ENCODE results near the gene THOC6. TPM values are rescaled to one million over a fixed set of nuclear protein-coding genes. Genes with fewer than 3 reads are reported as not detected.
A peak's percentile ranks its signal among the peaks of the same experiment; 100 is the strongest.

The THOC6 gene
- total RNA-seq, 1 donor from 2014 or later, result 9.6 TPM

DNA sequence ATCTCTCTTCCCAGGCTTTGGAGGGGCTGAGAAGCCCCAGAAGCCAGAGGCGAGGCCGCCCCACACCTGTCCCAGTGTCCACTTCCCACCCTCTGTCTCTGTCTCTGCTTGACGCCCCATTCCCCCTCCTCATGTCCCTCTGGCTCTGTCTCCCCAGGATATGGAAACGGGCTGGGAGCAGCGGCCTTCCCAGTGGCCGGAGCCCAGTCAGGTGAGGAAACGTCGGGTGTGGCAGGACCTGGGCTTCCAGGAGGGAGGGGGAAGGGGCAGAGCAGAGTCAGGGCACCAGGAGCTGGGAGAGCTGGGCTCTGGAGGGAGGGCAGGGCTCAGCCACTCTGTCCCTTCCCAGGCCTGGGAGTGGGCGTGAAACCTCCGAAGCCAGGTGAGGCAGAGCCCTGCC, 32.9 kb upstream of the THOC6 start:
- no peak for DNase-seq (ENCODE audit: low spot score)
- no peak for ATAC-seq

DNA sequence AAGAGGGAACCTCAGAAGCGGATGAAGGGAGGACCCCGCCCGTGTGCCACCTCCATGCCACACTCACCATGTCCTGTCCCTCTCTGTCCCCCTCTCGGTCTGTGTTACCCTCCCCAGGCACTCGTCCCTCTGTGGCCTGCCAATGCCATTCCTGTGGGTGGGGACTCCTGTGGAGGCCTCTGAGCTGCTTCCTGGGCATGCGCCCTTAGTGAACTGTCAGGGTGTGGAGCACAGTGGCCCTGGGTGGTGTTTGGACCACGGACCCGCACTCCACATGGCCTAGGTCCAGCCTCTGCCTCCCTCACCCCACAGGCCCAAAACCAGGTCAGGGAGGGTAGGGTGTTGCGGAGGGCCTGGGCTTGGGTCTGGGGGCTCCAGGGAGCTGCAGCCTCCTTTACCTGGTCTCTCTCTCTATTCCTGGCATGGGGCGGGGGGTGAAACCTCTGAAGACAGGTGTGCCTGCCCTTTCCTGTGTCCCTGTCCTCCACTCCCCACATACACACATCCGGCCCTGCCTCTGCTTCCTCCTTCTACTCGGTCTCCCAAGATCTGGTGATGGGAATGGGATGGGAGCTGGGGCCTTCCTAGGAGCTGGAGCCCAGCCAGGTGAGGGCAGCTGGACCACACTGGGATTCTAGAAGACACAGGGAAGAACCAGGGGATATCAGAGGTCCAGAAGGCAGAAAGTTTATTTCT, 32.1 kb upstream of the THOC6 start:
- DNase-seq (ENCODE audit: low spot score) (no peak), ATAC-seq (no peak)

DNA sequence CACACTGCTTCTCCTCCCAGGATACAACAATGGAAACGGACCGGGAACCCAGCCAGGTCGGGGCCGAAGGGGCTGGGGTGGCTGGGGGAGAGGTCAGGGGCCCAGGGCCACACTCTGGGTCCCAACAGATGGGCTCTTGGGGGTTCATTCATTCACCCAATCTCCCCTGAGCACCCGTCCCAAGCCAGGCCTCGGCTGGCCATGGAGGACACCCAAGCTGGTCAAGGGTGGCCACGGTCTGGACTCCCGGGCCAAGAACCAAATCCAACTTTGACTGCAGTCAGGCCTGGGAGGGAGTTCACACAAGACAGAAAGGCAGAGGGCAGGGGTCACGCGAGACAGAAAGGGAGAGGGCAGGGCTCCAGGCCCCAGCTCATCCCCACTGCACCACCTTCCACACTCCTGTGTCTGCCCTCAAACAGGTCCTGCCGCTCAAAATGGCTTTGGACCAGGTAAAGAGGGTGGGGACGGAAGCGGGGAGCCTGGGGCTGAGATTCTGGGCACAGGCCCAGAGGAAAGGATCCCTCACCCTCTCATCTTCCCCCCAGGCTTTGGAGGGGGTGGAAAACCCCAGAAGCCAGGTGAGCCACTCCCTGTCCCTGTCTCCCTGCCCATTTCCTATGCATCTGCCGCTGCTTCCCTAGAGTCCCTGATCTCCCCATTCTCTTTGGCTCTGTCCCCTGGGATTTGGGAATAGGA, 31.3 kb upstream of the THOC6 start:
- no peak for DNase-seq (ENCODE audit: low spot score)
- peak; percentile 39 for ATAC-seq

DNA sequence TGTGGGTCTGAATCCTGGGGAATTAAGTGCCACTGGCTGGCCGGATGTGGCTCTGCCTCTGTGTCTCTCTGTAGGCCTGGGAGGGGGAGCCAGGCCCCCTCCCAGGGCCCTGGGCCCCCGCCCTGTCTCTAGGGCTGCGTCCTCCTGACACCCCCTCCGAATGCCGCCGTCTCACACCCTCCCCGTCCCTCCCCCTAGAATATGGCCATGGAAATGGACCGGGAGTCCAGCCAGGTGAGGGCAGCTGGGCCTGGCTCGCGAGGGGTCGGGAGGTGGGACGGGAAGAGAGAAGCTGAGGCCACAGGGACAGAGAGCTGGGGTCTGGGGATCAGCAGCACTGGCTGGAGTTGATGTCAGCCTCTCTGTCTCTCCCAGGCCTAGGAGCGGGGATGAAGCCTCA, 27.5 kb upstream of the THOC6 start:
- DNase-seq (ENCODE audit: low spot score) (no peak), ATAC-seq (no peak)

DNA sequence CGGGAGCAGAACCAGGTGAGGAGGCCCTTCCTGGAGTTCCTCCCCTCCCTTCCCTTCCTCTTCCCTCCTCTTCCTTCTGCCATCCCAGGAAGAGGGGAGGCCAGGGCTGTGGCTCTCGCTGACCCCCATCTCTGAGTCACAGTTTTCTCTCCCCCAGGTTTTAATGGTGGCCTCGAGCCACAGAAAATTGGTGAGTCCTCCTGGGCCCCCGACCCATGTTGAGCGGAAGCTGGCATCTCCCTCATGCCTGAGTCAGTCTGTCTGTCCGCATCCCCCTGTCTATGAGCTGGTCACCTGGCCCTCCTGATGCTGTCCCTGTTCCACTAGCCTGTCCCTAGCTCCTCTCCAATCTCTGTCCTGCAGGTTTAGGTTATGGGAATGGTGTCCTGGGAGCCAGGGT, 23.9 kb upstream of the THOC6 start:
- DNase-seq (ENCODE audit: low spot score) (no peak), ATAC-seq (no peak)

DNA sequence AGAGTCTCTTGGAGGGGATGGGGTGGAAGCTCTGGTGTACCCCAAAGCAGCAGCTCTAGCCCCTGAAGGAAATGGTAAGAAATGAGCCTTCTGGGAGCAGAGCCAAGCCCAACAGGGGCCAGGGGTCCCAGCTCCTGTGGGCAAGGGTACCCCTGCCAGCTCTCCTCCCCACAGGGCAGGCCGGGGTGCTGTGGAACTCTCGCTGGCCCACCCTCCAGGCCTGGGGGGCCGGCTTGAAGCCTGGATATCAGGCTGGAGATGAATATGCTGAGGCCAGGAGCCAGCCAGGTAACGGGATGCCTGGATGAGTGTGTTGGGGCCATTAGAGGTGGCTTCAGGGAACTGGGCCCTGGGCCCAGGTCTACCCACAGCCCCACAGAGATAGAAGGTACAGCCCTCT, 23.3 kb upstream of the THOC6 start:
- no peak for DNase-seq (ENCODE audit: low spot score)
- no peak for ATAC-seq

DNA sequence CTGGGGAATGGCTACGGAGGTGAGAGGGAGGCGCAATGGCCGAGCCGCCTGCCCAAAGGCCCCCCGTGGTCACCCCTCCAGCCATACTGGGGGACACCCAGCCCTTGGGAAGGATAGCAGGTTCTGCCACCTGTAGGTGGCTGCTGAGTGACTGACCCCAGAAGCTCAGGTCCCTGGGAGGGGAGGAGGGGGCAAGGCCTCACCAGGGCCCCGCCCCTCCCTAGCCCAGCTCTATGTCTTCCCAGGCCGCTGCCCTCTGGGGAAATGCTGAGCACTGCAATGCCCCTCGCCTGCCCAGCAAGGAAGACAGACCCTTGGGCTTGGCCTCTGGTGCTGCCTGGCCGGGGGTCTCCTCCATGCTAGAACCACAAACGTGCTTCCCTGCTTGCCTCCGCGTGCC, 22.5 kb upstream of the THOC6 start:
- DNase-seq (ENCODE audit: low spot score), result no peak
- no peak for ATAC-seq

DNA sequence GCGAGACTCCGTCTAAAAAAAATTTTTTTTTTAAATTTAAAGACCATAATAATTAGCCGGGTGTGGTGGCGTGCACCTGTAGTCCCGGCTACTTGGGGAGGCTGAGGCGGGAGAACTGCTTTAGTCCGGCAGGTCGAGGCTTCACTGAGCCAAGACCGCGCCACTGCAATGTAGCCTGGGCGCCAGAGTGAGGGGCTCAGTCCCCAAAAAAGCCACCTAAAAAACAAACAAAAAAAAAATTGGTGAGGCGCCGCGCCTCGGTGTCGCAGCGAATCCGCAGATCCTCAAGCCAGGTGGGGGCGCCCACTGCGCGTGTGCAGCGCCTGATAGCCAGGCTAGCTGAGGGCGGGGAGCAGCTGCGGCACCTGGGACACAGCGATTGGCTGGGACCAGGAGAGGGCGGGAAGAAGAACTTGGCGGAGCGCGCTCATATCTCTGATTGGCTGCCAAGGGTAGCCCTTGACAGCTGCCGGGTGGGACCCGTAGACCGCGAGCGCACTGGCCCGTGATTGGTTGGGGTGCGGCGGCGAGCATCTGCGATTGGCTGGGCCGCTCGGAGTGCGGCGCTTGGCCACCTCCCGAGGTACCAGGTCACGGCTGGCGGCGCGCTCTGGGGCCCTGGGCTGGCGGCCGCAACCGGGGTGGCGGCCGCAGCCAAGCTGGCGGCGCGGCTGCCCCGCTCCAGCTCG, 20.1 kb upstream of the THOC6 start:
- ATAC-seq (peak; percentile 83), DNase-seq (ENCODE audit: low spot score) (peak; percentile 99)

DNA sequence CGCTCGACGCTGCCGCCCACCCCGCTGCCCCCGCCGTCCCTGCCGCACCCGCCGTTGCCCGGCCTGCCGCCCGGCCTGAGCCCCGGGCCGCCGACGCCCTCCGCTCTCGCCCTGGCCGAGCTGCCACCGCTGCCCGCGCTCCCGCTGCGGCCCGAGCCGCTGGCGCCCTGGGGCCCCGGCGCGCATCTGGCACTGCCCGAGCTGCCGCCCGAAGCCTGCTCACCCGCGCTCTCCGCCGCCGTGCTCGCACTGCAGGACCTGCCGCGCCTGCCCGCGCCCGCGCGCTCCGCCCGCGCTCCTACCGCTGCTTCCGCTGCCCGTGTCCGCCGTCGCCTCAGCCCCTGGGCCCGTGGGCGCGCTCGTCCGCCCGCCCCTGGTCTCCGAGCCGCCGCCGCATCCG, 19.5 kb upstream of the THOC6 start:
- DNase-seq (ENCODE audit: low spot score), result no peak

DNA sequence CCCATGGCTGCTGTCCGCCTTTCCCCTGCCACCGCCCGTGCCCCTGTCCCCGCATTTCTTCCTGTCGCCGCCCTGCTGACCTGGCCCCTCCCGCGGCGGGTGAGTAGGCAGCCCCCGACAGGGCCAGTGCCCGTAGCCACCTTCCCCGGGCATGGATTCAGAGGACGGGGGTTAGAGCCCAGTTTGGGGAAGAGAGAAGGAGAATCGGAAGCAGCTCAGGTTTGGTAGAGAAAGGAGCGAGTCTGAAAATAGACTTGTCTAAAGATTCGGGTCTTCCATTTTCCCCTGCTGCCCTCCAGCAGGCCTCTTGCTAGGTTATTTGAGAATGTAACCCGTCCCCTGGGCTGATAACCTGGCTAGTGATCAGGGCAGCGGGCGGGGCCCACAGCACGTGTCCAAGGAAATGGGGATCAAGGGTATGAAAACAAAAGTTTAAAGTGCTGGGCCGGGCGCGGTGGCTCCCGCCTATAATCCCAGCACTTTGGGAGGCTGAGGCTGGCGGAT, 19.0 kb upstream of the THOC6 start:
- DNase-seq (ENCODE audit: low spot score) (peak; percentile 88), ATAC-seq (peak; percentile 44)

More for the DNA sequence above, 19.5 kb upstream of the THOC6 start:
- no peak for ATAC-seq

DNA sequence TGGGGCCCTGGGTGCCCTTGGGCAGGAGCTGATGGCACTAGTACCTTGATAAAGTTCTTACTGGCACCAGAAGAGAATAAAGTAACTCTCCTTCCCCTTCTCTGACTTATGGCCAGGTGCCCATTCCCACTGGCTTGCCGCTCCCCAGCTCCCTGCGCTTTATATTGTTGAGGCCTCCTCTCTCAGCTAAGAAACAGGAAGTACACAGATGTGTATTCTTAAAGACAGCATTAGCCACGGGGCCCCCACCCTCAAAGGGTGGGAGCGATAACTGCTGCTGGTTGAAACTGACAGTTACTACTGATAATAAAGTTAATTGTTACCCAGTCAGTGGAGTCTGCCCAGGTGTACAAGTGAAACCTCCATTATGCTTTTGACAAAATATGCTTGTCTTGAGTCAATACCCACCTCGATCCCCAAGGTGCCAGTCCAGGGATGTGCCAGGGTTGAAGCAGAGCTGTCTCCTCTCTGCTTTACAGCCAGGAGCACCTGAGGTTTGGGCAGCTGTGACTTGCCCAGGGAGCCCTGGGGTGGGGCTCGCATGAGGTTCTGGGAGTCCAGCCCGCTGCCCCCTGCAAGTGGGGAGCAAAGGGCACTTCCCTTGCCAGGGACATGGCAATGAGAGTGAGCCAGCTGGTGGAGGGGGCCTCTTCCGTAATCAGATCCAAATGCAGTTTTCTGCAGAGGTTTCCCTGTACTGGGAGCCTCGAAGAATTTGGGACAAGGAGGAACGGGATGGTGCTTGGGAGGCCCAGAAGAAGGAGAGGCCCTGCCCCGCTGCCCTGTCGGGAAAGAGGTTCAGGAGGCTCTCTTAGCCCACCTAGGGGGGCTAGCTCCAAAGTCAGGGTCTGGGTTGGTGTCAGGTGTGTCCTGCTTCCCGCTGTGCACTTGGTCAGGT, 16.5 kb upstream of the THOC6 start:
- ATAC-seq (peak; percentile 43), DNase-seq (ENCODE audit: low spot score) (peak; percentile 87)

DNA sequence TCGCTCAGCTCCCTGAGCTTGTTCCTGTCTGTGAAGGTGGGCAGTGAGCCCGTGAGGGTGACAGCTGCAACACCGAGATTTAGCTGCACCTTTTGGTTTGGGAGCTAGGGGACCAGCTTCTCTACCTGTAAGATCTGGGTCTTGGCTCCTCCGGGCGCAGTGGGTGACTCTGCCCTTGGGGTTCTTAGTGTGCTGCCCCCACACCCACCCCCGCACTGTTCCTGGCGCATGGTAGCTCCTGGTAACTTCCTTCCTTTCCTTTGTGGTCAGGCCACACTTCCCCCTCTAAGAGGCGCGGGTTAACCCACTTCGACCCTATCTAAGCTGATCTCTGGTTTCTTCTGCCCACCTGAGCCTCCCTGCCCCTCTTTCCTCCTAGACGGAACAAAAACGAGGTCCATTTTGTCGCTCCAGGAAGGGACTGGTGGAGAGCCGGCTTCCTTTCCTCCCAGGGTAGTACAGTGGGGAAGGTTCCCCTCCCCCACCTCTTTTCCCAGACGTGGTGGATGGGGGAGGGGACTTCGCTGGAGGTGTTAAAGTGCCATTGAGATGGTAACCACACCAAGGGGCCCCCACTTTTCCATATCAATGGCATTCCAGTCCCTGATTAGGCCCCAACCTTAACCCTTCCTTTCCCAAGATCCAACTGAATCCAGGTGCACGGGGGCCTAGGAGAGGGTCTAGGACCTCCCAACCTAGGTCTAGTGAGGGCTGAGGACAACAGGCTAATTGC, 15.7 kb upstream of the THOC6 start:
- DNase-seq (ENCODE audit: low spot score) (no peak), ATAC-seq (no peak)

DNA sequence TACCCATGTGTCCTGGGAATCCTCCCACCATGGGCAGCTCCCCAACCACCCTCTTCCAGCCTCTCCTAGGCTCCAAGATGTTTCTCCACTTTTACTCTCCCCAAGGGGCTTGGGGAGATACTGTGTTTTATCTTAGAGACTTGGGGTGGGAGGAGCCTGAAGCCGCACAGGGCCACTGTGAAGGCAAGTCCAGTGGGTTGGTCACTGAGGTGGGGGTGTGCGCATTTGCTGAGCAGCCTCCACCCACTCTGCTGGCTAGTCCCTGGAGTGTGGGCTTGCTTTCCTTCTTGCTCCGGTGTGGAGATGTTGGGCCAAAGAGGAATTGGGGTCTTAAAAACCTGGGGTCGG, 15.2 kb upstream of the THOC6 start:
- no peak for ATAC-seq
- no peak for DNase-seq (ENCODE audit: low spot score)

DNA sequence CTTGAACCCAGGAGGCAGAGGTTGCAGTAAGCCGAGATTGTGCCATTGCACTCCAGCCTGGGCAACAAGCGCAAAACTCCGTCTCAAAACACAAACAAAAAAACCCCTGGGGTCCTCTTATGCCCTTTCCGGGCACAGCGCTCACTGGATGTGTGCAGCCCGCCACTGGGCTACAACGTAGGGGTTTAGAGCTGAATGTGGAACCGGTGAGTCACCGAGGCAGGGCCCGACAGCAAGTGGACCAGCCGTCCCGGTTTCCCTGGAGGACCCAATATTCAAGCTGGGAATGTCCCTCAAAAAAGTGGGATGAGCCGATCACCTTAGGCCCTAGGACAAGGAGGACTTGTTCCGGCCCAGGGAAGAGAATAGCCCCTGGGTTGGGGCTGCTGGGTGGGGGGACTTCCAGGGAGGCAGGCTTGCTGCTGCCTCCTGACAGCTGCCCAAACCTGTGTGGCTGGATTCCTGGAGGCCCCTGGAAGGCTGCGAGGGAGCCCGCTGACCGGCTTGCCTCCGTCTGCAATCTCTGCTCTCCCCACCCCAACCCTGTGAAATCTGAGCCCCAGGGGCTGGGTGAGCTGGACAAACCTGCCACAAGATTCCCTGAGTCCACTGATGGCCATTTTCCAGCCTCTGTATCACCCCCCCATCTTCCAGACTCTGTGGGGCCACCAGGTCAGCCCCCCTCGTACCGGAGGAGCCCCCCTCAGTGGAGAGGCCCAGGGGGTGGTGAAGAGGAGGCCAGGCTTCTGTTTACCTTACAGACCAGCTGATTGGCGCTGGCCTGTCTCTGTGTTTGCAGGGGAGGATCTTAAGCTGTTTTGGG, 14.1 kb upstream of the THOC6 start:
- DNase-seq (ENCODE audit: low spot score) (no peak), ATAC-seq (no peak)

DNA sequence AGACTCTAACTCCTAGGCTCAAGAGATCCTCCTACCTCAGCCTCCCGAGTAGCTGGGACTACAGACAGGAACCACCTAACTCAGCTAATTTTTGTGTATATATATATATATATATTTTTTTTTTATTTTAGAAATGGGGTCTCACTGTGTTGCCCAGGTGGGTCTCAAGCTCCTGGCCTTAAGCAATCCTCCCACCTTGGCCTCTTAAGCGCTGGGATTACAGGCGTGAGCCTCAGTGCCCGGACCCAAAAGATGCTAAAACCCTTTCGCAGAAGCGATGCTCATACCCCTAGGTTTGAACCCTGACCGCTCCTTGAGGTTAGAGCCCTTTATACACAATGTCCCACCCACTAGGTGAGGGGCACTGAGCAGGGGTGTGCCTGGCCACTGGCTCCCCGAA, 13.3 kb upstream of the THOC6 start:
- DNase-seq (ENCODE audit: low spot score), result no peak
- no peak for ATAC-seq

DNA sequence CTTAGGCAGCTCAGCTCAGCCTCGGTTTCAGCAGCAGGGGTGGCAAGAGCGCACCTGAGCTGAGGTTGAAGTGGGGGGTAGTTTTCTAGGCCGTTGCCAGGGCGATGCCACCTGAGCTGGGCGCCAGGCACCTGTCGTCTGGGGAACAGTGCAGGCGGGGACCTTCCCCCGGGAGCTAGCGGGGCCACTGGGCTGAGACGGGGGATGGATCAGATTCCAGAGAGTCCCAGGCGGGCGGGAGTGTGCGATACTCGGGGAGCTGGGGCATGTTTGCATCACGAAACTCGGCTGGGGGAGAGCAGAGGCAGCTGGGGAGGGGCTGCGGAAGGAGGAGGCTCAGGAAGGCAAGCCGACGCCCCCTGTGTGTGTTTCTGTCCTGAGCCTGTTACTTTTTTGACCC, 11.6 kb upstream of the THOC6 start:
- no peak for ATAC-seq
- DNase-seq (ENCODE audit: low spot score), result no peak

DNA sequence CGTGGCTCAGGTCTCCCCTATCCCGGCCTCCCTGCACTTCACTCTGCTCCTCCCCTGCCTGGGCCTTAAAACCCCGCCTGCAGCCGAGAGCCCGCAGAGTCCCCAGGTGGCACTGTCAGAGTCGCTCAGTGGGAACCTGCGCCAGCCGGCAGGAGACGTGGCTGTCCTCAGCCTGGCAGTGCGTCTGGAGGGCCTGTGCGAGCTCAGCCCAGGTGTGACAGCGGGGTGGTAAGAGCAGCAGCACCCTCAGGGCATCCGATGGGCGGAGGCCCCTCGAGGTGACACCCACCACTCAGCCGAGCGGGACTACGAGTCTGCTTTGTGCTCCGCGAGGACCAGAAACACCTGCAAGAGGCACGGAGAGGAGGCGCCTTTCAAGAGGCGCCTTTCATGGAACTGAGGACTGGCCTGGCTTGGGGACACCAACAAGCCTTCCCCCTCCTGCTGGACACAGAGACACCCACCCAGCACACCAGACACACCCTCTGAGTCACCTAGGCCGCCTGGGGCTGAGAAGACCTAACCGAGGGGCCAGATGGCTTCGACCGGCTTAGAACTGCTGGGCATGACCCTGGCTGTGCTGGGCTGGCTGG, 10.9 kb upstream of the THOC6 start, which contains the start of gene CLDN9:
Gene CLDN9, plus strand, starts transcription at position 96 of the 593 bp plus-strand sequence. Its CDS starts 440 bp downstream, at position 536.
- DNase-seq (ENCODE audit: low spot score) (no peak), ATAC-seq (peak; percentile 6)

DNA sequence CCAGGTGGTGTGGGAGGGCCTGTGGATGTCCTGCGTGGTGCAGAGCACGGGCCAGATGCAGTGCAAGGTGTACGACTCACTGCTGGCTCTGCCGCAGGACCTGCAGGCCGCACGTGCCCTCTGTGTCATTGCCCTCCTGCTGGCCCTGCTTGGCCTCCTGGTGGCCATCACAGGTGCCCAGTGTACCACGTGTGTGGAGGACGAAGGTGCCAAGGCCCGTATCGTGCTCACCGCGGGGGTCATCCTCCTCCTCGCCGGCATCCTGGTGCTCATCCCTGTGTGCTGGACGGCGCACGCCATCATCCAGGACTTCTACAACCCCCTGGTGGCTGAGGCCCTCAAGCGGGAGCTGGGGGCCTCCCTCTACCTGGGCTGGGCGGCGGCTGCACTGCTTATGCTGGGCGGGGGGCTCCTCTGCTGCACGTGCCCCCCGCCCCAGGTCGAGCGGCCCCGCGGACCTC, 10.3 kb upstream of the THOC6 start:
- peak; percentile 84 for DNase-seq (ENCODE audit: low spot score)
- ATAC-seq, result peak; percentile 91
